Measurements from ENCODE around the gene PEBP1.

PEBP1 gene

GRCh38 chr12:118144499-118144898, 8.6 kb downstream of the PEBP1 start:
- ChIA-PET CTCF (interaction anchor here (0.7 to 1.5 kb wide), 2 partner anchors 24 to 232 kb away, joined by 3 read pairs; partner anchors contain the start of gene SUDS3), POLR2A (no interaction called here)
- TF ChIP-seq CTCF (IDR thresholded peaks at IDR 0.05; ENCODE audit: control extremely low read depth, extremely low read depth, low read depth, missing control alignments): no peak

GRCh38 chr12:118145113-118145797, 9.3 kb downstream of the PEBP1 start:
- peak; percentile 54 for DNase-seq (ENCODE audit: extremely low spot score)
- TF ChIP-seq CTCF (IDR thresholded peaks at IDR 0.05; ENCODE audit: control extremely low read depth, extremely low read depth, low read depth, missing control alignments): no peak
- POLR2A ChIA-PET: interaction anchor here (0.9 kb wide), 1 partner anchor 13 kb away, joined by 3 read pairs; no protein-coding TSS in a partner anchor
- CTCF ChIA-PET: interaction anchor here (0.7 to 1.5 kb wide), 2 partner anchors 24 to 231 kb away, joined by 3 read pairs; partner anchors contain the start of gene SUDS3

More at GRCh38 chr12:118144499-118144898, 8.6 kb downstream of the PEBP1 start:
- DNase-seq (ENCODE audit: extremely low spot score): no peak

GRCh38 chr12:118145798-118146156, 9.9 kb downstream of the PEBP1 start:
- POLR2A ChIA-PET: interaction anchor here (0.9 kb wide), 1 partner anchor 12 kb away, joined by 3 read pairs; no protein-coding TSS in a partner anchor
- CTCF ChIA-PET: interaction anchor here (1.7 kb wide), 1 partner anchor 22 kb away, joined by 5 read pairs; no protein-coding TSS in a partner anchor
- TF ChIP-seq CTCF (IDR thresholded peaks at IDR 0.05; ENCODE audit: control extremely low read depth, extremely low read depth, low read depth, missing control alignments): no peak
- no peak for DNase-seq (ENCODE audit: extremely low spot score)

- POLR2A ChIA-PET: no interaction called here
- no peak for TF ChIP-seq CTCF (IDR thresholded peaks at IDR 0.05; ENCODE audit: control extremely low read depth, extremely low read depth, low read depth, missing control alignments)
- CTCF ChIA-PET: interaction anchor here (1.1 to 3.0 kb wide), 3 partner anchors 11 to 228 kb away, joined by 3 to 14 read pairs (median 3); partner anchors contain the start of gene SUDS3
- no peak for DNase-seq (ENCODE audit: extremely low spot score)
These were observed 12.4 kb downstream of the PEBP1 start for GRCh38 chr12:118148287-118148686.

- DNase-seq (ENCODE audit: extremely low spot score): no peak
- POLR2A ChIA-PET: no interaction called here
- TF ChIP-seq CTCF (IDR thresholded peaks at IDR 0.05; ENCODE audit: control extremely low read depth, extremely low read depth, low read depth, missing control alignments): no peak
- CTCF ChIA-PET: interaction anchor here (1.4 to 2.9 kb wide), 4 partner anchors 11 to 226 kb away, joined by 3 to 11 read pairs (median 6); partner anchors contain the start of gene SUDS3
These were observed 14.7 kb downstream of the PEBP1 start for GRCh38 chr12:118150625-118151024.

- DNase-seq (ENCODE audit: extremely low spot score): no peak
- TF ChIP-seq CTCF (IDR thresholded peaks at IDR 0.05; ENCODE audit: control extremely low read depth, extremely low read depth, low read depth, missing control alignments): no peak
- ChIA-PET POLR2A (interaction anchor here (1.4 kb wide), 1 partner anchor 9 kb away, joined by 4 read pairs; no protein-coding TSS in a partner anchor), CTCF (interaction anchor here (1.4 to 2.9 kb wide), 5 partner anchors 9 to 225 kb away, joined by 3 to 11 read pairs (median 8); partner anchors contain the start of gene SUDS3)
These were observed 15.8 kb downstream of the PEBP1 start for GRCh38 chr12:118151755-118152154.
